ENCODE measurements around the gene FBXO42. TPM values are rescaled to one million over a fixed set of nuclear protein-coding genes. Genes with fewer than 3 reads are reported as not detected.

The FBXO42 gene
- total and polyA plus RNA-seq, 2 of the 4 experiments (the other 2 are of a cell fraction), result 12.0 to 18.8 TPM

DNA sequence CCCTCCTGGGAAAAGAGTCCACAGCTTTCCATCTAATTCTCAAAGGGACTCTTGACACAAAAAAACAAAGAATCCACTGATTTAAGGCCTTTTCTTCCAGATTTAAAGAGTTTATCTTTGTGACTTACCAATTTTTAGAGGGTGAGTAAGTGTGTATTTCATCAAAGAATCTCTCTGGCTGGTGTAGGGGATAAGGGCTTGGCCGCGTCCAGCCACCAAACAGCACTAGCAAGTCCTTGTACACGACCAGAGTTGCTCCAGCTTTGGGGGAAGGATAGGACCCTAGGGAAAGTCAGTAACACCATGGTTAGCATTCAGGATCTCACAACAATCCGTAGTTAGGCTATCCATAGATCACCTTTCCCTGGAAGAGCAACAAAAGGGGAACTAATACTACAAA lies 95.8 kb downstream of the FBXO42 start:
- Histone ChIP-seq H2AK9ac (replicated peaks; ENCODE audit: low read depth, low read length, poor library complexity) (no peak overlapping the region), H3K9me3 (ENCODE audit: control insufficient read depth, insufficient read depth, low read length) (no peaks in the 10 kb centered on the region), H3K4ac (ENCODE audit: low read depth, low read length) (peak overlapping the region; percentile 34), H3K79me1 (ENCODE audit: low read depth in 1 of 2, low read length in 2 of 2) (peaks cover 35 to 55% of the 10 kb centered on the region in 2 experiments), H3K23ac (ENCODE audit: low read depth, low read length) (no peak overlapping the region), H3K36me3 (ENCODE audit: control insufficient read depth, insufficient read depth, low read length) (peaks cover 17% of the 10 kb centered on the region), H3K4me3 (ENCODE audit: insufficient read depth, low read depth, low read length) (no peak overlapping the region), H4K8ac (ENCODE audit: low read depth in 2 of 2, low read length in 2 of 2) (0 out of 4 replicates have a peak overlapping the region, but pooled peaks of 1 of the 2 experiments have one; percentile 3), H2BK5ac (ENCODE audit: low read depth, low read length, poor library complexity, severe bottlenecking) (peak overlapping the region; percentile 71), H2BK20ac (ENCODE audit: low read depth, low read length) (no peak overlapping the region), H4K5ac (ENCODE audit: low read depth, low read length) (peak overlapping the region; percentile 22; the same call in 1 of the 2 replicates), H2AFZ (replicated peaks; ENCODE audit: low read length, poor library complexity) (no peak overlapping the region), H3K9me1 (ENCODE audit: insufficient read depth, low read length) (peaks cover 13% of the 10 kb centered on the region; the same call in 1 of the 2 replicates), H2BK120ac (ENCODE audit: low read depth, low read length) (peak overlapping the region; percentile 50; the same call in 1 of the 2 replicates), H3K4me2 (ENCODE audit: low read depth, low read length) (no peak overlapping the region), H3K56ac (ENCODE audit: extremely low read depth, insufficient read depth, low read length) (no peak overlapping the region), H3K27ac (ENCODE audit: insufficient read depth, low read length) (peak overlapping the region; percentile 10; the same call in 1 of the 2 replicates), H4K91ac (ENCODE audit: insufficient read depth, low read depth, low read length) (peak overlapping the region; percentile 30; the same call in 1 of the 2 replicates), H3K14ac (replicated peaks; ENCODE audit: low read depth, low read length) (peak overlapping the region; percentile 22), H2BK15ac (ENCODE audit: low read depth, low read length) (peak overlapping the region; percentile 51; the same call in 1 of the 3 replicates), H3K4me1 (ENCODE audit: control insufficient read depth, insufficient read depth, low read length) (peaks cover 15% of the 10 kb centered on the region), H3K18ac (ENCODE audit: low read depth, low read length) (peak overlapping the region; percentile 31; the same call in 1 of the 2 replicates), H2AK5ac (ENCODE audit: low read depth, low read length) (no peak overlapping the region; the same call in 1 of the 2 replicates), H3K9ac (ENCODE audit: low read depth, low read length) (no peak overlapping the region), H4K20me1 (ENCODE audit: insufficient read depth, low read length) (peaks cover 3% of the 10 kb centered on the region; the same call in 1 of the 2 replicates), H3K27me3 (ENCODE audit: control insufficient read depth, insufficient read depth, low read length) (no peaks in the 10 kb centered on the region)
- peak; percentile 20 for DNase-seq
- intact Hi-C loops (cut with micrococcal nuclease), result no loop called here
- TF ChIP-seq CTCF (conservative IDR thresholded peaks at IDR 0.05; ENCODE audit: low read depth, low read length) (no peak), RAD21 (IDR thresholded peaks at IDR 0.05; ENCODE audit: low read length) (no peak), NFE2L2 (IDR thresholded peaks at IDR 0.05; ENCODE audit: low read depth, low read length) (no peak), CEBPB (IDR thresholded peaks at IDR 0.05; ENCODE audit: low read depth, low read length) (no peak), RCOR1 (IDR thresholded peaks at IDR 0.05; ENCODE audit: insufficient replicate concordance, low read length) (no peak), MAZ (IDR thresholded peaks at IDR 0.05; ENCODE audit: borderline replicate concordance, low read depth, low read length) (no peak), MAFK (IDR thresholded peaks at IDR 0.05; ENCODE audit: low read depth, low read length) (no peak), POLR2A (IDR thresholded peaks at IDR 0.05; ENCODE audit: low read depth, low read length) (no peak), BHLHE40 (IDR thresholded peaks at IDR 0.05; ENCODE audit: low read depth, low read length) (no peak), RFX5 (IDR thresholded peaks at IDR 0.05; ENCODE audit: low read depth, low read length) (no peak), FOS (IDR thresholded peaks at IDR 0.05; ENCODE audit: low read depth, low read length) (no peak), ELK1 (IDR thresholded peaks at IDR 0.05; ENCODE audit: borderline replicate concordance, low read depth, low read length) (no peak), CHD1 (IDR thresholded peaks at IDR 0.05; ENCODE audit: low read depth, low read length) (no peak), MXI1 (IDR thresholded peaks at IDR 0.05; ENCODE audit: borderline replicate concordance, low read depth, low read length) (no peak), SMC3 (IDR thresholded peaks at IDR 0.05; ENCODE audit: low read depth, low read length) (no peak)
- TF ChIP-seq, protein P1, sequence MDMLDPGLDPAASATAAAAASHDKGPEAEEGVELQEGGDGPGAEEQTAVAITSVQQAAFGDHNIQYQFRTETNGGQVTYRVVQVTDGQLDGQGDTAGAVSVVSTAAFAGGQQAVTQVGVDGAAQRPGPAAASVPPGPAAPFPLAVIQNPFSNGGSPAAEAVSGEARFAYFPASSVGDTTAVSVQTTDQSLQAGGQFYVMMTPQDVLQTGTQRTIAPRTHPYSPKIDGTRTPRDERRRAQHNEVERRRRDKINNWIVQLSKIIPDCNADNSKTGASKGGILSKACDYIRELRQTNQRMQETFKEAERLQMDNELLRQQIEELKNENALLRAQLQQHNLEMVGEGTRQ (IDR thresholded peaks at IDR 0.05; ENCODE audit: low read depth, low read length), result no peak
- no CpG with 5 or more reads among the region's 4 CpGs for WGBS, 2 experiments (ENCODE audit: extremely low coverage in 2 of 2, insufficient read length in 1 of 2)
- ChIA-PET CTCF (no interaction called here), POLR2A (ENCODE audit: unreplicated experiment) (no interaction called here)
- in situ Hi-C loops (cut with MboI; ENCODE audit: low sequenced_read_pairs), result no loop called here
- BruUV-seq (replicated peaks), result no TSS peak
- dilution Hi-C loops (cut with HindIII; ENCODE audit: low sequenced_read_pairs, unreplicated experiment), result no loop called here
- no peak for ATAC-seq (ENCODE audit: low read depth)

Measured in IMR-90 (cell line).